GM12864 (cell line): Measurements from ENCODE around the gene DCBLD2.
"Not testable (repeated sequence)": the region's sequence is repeated elsewhere in the genome, so short reads cannot be mapped to it uniquely, and the experiment has no call there.

ENCODE experiments used
- DNase-seq: peaks from one replicate; pipeline ENCODE4 v3.0.0-alpha.2; 2011; ENCODE audit warnings: low read depth
- H3K4me3 ChIP-seq: 2 replicates; pipeline ENCODE4 v1.5.1; 2011; ENCODE audit warnings: mild to moderate bottlenecking, low read depth, low read length, control low read depth
- TF ChIP-seq, protein P1 (sequence below): IDR thresholded peaks from 2 replicates; pipeline ENCODE4 v1.5.1; 2011; ENCODE audit warnings: low read depth, mild to moderate bottlenecking, moderate library complexity, low read length, control low read depth, inconsistent platforms; ENCODE audit errors: missing control alignments

DCBLD2 gene

DNA sequence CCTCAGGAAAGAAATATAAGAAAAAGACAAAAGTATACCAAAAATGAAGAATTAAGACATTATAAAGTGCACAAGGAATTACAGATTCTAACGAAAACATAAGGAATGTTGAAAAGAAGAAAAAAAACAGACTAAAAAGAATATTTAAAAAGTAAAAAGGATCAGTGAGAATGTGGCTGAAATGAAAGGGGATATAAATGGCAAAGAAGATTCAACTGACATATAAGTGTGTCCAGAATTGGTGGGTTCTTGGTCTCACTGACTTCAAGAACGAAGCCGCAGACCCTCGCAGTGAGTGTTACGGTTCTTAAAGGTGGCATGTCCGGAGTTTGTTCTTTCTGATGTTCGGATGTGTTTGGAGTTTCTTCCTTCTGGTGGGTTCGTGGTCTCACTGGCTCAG lies 44.8 kb downstream of the DCBLD2 start:
- DNase-seq, result no peak

DNA sequence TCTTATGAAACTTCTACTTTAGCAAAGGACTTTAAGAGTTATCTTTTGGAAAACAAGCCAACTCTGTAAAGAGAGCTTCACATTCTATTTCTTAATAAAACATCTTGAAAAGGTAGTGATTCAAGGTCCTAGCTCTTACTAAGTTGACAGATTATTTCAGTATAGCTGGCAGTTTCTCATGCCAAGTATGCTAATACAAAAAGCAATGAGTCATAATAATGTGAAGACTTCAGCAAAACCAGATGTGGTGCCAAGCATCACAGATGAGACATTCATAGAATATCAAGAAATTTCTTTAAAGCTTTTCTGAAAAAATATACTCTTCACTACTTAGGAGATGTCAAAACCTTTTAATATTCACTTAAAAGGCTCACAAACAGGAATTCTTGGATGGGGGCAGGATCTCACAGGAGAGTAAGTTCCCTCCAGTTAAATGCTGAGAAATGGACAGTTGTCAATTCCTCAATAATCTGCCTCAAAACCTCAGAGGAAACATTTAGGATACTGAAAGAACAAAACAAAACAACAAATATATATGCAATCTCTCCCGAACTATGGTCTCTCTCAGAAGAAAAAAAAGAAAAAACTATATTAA lies 45.6 kb downstream of the DCBLD2 start:
- TF ChIP-seq, protein P1, sequence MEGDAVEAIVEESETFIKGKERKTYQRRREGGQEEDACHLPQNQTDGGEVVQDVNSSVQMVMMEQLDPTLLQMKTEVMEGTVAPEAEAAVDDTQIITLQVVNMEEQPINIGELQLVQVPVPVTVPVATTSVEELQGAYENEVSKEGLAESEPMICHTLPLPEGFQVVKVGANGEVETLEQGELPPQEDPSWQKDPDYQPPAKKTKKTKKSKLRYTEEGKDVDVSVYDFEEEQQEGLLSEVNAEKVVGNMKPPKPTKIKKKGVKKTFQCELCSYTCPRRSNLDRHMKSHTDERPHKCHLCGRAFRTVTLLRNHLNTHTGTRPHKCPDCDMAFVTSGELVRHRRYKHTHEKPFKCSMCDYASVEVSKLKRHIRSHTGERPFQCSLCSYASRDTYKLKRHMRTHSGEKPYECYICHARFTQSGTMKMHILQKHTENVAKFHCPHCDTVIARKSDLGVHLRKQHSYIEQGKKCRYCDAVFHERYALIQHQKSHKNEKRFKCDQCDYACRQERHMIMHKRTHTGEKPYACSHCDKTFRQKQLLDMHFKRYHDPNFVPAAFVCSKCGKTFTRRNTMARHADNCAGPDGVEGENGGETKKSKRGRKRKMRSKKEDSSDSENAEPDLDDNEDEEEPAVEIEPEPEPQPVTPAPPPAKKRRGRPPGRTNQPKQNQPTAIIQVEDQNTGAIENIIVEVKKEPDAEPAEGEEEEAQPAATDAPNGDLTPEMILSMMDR, result no peak
- no peak for DNase-seq
- no peak overlapping the region for H3K4me3 ChIP-seq

More for the DNA sequence above, 44.8 kb downstream of the DCBLD2 start:
- no peak overlapping the region for H3K4me3 ChIP-seq
- TF ChIP-seq, protein P1, result no peak

DNA sequence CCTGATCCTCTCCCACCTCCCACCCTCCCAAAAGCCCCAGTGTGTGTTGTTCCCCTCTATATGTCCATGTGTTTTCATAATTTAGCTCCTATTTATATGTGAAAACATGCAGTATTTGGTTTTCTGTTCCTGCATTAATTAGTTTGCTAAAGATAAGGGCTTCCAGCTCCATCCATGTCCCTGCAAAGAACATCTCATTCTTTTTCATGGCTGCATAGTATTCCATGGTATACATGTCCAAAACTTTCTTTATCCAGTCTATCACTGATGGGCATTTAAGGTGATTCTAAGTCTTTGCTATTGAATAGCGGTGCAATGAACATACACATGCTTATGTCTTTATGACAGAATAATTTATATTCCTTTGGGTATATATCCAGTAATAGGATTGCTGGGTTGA lies 53.4 kb downstream of the DCBLD2 start:
- TF ChIP-seq, protein P1, result no peak
- no peak for DNase-seq
- H3K4me3 ChIP-seq, result no peak overlapping the region

DNA sequence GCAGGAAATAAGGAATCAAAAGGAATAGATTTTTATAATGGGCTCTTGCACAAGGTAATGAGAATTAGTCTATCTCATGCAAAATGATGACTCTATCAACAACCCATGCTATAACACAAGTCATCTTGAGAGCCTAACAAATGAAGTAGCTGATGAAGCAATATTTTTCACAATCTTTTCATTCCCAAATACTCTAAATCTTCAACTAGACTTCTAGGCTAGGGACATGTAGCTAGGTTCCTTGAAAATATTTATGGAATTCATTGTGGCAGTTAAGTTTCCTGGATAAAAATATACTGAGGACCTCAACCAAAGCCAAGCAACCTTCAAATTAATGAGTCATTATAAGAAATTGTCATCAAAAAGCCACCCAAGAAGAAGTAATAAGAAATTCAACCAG lies 55.4 kb downstream of the DCBLD2 start:
- TF ChIP-seq, protein P1, result no peak

DNA sequence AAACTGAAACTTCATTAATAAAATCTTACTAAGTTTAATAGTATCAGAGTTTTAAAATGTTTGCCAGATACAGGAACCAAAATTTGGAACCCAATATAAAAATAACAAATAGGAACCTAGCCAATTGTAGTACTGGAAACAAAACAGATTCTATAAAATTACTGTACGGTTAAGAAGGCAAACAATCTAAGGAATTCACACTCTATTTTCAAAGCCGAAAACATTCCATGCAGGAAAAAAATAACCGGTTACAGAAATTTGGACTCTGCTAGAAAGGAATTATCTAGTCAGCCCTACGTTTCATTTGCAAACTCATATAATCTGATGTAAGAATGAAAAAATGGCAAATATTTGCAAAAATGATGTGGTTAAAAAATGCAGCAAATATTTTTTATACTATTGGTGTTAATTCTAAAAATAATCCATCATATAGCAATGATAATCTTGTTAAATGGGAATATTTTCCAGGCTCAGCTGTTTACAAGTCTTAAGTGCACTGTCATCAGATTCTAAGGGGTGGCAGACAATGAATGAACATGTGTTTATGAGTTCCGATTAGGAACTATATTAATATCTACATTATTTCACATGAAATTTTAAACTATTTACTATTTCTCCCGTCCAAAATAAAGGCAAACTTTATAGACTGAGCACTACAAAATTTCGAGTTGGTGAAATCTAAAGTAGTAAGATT lies 58.1 kb downstream of the DCBLD2 start:
- TF ChIP-seq, protein P1, result no peak
- no peak overlapping the region for H3K4me3 ChIP-seq
- no peak for DNase-seq

More for the DNA sequence above, 55.4 kb downstream of the DCBLD2 start:
- DNase-seq, result no peak
- no peak overlapping the region for H3K4me3 ChIP-seq

DNA sequence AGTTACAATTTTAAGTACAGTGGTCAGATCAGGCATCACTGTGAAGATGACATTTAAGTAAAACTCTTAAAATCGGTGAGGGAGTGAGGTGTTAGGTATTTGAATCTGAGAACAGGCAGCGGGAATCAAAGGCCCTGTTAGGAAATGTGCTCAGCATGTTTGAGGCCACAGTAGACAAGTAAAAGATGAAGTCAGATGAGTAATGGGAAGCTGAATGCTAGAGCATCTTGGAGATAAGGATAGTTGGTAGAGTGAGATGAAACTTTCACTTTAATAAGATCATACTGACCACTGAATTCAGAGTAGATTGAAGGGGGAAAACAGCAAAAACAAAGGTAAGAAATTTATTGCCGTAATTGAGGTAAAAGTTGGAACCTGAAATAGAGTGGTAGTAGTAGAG lies 61.6 kb downstream of the DCBLD2 start:
- H3K4me3 ChIP-seq, result no peak overlapping the region
- TF ChIP-seq, protein P1, result no peak
- no peak for DNase-seq

DNA sequence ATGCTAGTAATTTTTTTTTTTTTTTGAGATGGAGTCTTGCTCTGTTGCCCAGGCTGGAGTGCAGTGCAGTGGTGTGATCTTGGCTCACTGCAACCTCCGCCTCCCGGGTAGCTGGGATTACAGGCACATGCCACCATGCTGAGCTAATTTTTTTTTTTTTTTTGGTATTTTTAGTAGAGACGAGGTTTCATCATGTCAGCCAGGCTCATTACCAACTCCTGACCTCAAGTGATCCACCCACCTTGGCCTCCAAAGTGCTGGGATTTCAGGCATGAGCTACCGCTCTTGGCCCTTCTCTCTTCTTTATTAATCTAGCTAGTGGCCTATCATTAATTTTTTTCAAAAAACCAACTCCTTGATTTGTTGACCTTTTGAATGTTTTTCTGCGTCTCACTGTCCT lies 70.4 kb downstream of the DCBLD2 start:
- H3K4me3 ChIP-seq, DNase-seq: not testable (repeated sequence)
